HuH-7 (cell line): ENCODE data around the gene S100A3.
A peak's percentile ranks its signal among the peaks of the same experiment; 100 is the strongest.
"Not testable (repeated sequence)": the region's sequence is repeated elsewhere in the genome, so short reads cannot be mapped to it uniquely, and the experiment has no call there.

ENCODE experiments used
- DNase-seq: peaks from one replicate; pipeline ENCODE4 v3.0.0; 2011; ENCODE audit warnings: low spot score

The S100A3 gene, protein sequence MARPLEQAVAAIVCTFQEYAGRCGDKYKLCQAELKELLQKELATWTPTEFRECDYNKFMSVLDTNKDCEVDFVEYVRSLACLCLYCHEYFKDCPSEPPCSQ

GRCh38 chr1:153548722-153549688 is at the start of gene S100A3:
TSS of gene S100A3 (minus strand) at chr1:153549258. CDS start at chr1:153548485, 773 bp downstream.
- no peak for DNase-seq

GRCh38 chr1:153598309-153599172 is 49.5 kb upstream of the S100A3 start:
- no peak for DNase-seq

GRCh38 chr1:153597206-153597605 is 48.1 kb upstream of the S100A3 start:
- no peak for DNase-seq

- no peak for DNase-seq
These were observed 43.7 kb upstream of the S100A3 start for GRCh38 chr1:153592748-153593147.

GRCh38 chr1:153588482-153588881 is 39.4 kb upstream of the S100A3 start:
- DNase-seq: no peak

GRCh38 chr1:153588033-153588432 is 39.0 kb upstream of the S100A3 start:
- not testable (repeated sequence) for DNase-seq

DNA sequence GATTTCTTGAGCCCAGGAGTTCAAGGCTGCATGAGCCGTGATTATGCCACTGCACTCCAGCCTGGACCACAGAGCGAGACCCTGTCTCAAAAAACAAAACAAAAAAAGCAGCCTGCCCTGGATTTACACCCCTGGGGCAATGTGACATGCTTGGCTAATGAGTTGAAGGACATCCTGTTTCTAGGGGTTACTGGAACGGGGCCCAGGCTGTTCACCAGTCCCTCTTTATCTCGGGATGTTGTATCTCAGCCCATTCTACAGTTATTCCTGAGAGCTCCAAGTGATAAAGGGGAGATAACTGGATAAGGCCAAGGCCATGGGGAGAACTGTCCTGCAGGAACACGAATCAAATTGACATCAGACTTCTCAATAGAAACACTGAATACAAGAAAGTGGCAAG is 38.3 kb upstream of the S100A3 start:
- DNase-seq: no peak

- no peak for DNase-seq
These were observed 37.3 kb upstream of the S100A3 start for GRCh38 chr1:153586347-153586746.

DNA sequence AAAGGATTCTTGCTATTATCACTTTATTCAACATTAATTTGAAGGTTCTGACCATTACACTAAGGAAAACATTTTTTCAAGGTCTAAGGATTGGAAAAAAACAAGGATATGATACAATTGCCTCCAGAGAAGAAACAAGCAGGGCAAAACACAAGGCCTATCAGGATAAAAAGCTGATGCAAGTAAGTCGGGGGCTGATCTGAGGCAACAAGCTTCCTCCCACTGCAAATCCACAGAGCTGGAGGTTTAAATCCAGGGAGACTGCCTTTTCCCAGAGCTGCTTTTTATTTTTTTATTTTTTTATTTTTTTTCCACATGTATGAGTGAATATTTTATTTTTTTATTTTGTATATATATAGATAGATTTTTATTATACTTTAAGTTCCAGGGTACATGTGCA is 35.9 kb upstream of the S100A3 start:
- DNase-seq: no peak

- DNase-seq: no peak
These were observed 34.9 kb upstream of the S100A3 start for GRCh38 chr1:153583976-153584375.

- DNase-seq: not testable (repeated sequence)
These were observed 34.5 kb upstream of the S100A3 start for GRCh38 chr1:153583514-153583913.

- DNase-seq: not testable (repeated sequence)
These were observed 33.8 kb upstream of the S100A3 start for GRCh38 chr1:153582836-153583235.

DNA sequence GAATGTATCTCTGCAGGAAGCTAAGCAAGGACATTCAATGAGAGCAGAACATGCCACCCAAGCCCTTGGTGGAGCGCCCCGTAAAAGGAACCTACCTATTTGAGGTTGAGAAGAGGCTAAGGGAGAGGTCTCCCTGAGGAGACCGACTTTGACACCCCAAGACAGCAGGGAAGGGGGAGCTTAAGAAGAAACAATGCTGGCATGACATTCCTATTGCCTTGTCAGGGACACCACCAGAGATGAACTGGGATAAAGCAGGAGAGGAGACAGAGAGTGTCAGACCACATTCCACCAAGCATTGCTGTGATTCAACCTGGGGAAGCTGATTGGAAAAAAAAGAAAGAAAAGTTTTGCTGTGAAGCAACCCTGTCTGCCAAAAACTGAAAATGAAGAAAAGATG is 29.9 kb upstream of the S100A3 start:
- DNase-seq: no peak

- DNase-seq: no peak
These were observed 29.4 kb upstream of the S100A3 start for GRCh38 chr1:153578490-153578889.

DNA sequence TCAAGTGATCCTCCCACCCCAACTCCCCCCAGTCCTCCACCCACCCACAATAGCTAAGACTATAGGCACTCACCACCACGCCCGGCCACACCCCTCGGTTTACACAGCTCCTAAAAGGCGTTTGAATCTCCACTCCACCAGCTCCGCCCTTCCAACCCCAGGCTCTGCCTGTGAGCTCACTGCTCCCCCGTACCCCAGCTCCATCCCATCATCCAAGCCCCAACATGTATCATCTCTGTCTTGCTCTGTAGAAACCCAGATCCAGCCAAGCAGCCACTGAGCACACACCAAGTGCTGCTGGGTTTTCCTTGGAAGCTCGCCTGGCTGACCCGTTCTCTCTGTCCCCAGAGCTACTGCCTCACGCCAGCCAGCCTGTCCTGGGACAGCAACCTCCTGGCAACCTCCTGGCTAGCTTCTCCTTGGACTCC is 28.6 kb upstream of the S100A3 start:
- no peak for DNase-seq

GRCh38 chr1:153577138-153577537 is 28.1 kb upstream of the S100A3 start:
- no peak for DNase-seq

- not testable (repeated sequence) for DNase-seq
These were observed 26.4 kb upstream of the S100A3 start for GRCh38 chr1:153575497-153575896.

DNA sequence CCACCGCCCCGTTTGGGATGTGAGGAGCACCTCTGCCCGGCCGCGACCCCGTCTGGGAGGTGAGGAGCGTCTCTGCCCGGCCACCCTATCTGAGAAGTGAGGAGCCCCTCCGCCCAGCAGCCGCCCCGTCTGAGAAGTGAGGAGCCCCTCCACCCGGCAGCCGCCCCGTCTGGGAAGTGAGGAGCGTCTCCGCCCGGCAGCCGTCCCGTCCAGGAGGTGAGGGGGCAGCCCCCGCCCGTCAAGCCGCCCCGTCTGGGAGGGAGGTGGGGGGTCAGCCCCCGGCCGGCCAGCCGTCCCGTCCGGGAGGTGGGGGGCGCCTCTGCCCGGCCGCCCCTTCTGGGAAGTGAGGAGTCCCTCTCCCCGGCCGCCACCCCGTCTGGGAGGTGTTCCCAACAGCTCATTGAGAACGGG is 26.0 kb upstream of the S100A3 start:
- DNase-seq: not testable (repeated sequence)

GRCh38 chr1:153573351-153573750 is 24.3 kb upstream of the S100A3 start:
- DNase-seq: no peak

DNA sequence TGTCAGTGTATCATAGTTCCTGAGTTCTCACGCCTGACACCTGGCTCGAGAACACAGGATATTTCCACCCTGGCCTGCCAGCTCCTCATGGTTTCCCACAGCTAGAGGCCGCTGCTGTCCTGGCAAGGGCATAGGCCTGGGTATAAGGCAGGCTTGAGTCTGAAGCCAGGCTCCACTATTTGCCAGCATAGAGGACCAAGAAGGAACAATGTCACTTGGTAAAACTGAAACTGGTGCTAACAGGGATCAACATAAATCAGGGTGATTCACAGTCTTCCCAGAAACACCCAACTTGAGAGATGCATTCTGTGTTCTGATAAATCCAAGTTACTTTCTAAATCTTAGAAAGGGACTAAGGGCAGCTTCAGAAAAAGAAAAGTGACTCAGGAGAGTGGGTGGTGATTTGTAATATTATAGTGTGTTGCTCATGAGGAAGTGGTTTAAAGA is 23.5 kb upstream of the S100A3 start:
- peak; percentile 67 for DNase-seq

- no peak for DNase-seq
These were observed 22.6 kb upstream of the S100A3 start for GRCh38 chr1:153571706-153572105.

- DNase-seq: no peak
These were observed 21.8 kb upstream of the S100A3 start for GRCh38 chr1:153570874-153571273.
